WTC11 (cell line): ENCODE data around the gene LGMN. TPM values are rescaled to one million over a fixed set of nuclear protein-coding genes. Genes with fewer than 3 reads are reported as not detected.

ENCODE experiments used
- ATAC-seq: fragments of 200-7000 bp; cut with Tn5 transposase; 2 replicates; pipeline ENCODE4 v1.10.0; 2021; ENCODE audit warnings: mild to moderate bottlenecking, moderate library complexity
- CTCF ChIA-PET: fragments of 300-600 bp; sonication (Branson Sonifier 250); formaldehyde crosslinking; loops from one replicate; lab custom pipeline; 2021; ENCODE audit warnings: antibody characterized with exemption; lab: Charles Lee
- POLR2A ChIA-PET: fragments of 350-600 bp; sonication (Branson Sonifier 250); formaldehyde crosslinking; loops from one replicate; lab custom pipeline; 2021; ENCODE audit warnings: antibody characterized with exemption; lab: Charles Lee
- DNase-seq: peaks from one replicate; pipeline ENCODE4 v3.0.0; 2021; ENCODE audit warnings: low spot score
- H3K27ac Mint-ChIP-seq: 2 replicates; pipeline ENCODE4 v1.8.0; 2021; ENCODE audit warnings: mixed read lengths
- H3K27me3 Mint-ChIP-seq: 2 replicates; pipeline ENCODE4 v1.8.0; 2021; ENCODE audit warnings: low read depth, mild to moderate bottlenecking, moderate library complexity, mixed read lengths
- H3K36me3 Mint-ChIP-seq: 2 replicates; pipeline ENCODE4 v1.8.0; 2021; ENCODE audit warnings: mixed read lengths
- H3K4me1 Mint-ChIP-seq: 2 replicates; pipeline ENCODE4 v1.8.0; 2022; ENCODE audit warnings: mixed read lengths
- H3K4me3 Mint-ChIP-seq: 2 replicates; pipeline ENCODE4 v1.8.0; 2021; ENCODE audit warnings: mild to moderate bottlenecking, moderate library complexity, mixed read lengths
- H3K9me3 Mint-ChIP-seq: 2 replicates; pipeline ENCODE4 v1.8.0; 2021; ENCODE audit warnings: mixed read lengths
- AR ChIP-seq: fragments of 250-450 bp; sonication (Bioruptor Pico); IDR thresholded peaks from 2 replicates; pipeline ENCODE4 v1.9.0; 2021; ENCODE audit warnings: mild to moderate bottlenecking
- ATF1 ChIP-seq: sonication (generic); formaldehyde crosslinking; IDR thresholded peaks from 2 replicates; pipeline ENCODE4 v1.8.1; 2023; ENCODE audit warnings: mild to moderate bottlenecking, moderate library complexity, missing genetic modification reagents
- FOXP1 ChIP-seq: sonication (generic); formaldehyde crosslinking; IDR thresholded peaks from 2 replicates; pipeline ENCODE4 v1.8.0; 2022; ENCODE audit warnings: missing genetic modification reagents, mild to moderate bottlenecking, moderate library complexity, borderline replicate concordance
- PRDM15 ChIP-seq: sonication (generic); formaldehyde crosslinking; IDR thresholded peaks from 2 replicates; pipeline ENCODE4 v1.8.0; 2022; ENCODE audit warnings: missing genetic modification reagents
- SOX15 ChIP-seq: fragments of 250-450 bp; sonication (Bioruptor Pico); IDR thresholded peaks from 2 replicates; pipeline ENCODE4 v1.9.0; 2021; ENCODE audit warnings: mild to moderate bottlenecking
- STAT6 ChIP-seq: sonication (generic); formaldehyde crosslinking; conservative IDR thresholded peaks from 2 replicates; pipeline ENCODE4 v1.8.1; 2023; ENCODE audit warnings: mild to moderate bottlenecking, low read depth, missing genetic modification reagents, moderate library complexity
- TEAD4 ChIP-seq: sonication (generic); formaldehyde crosslinking; IDR thresholded peaks from 2 replicates; pipeline ENCODE4 v1.8.0; 2022; ENCODE audit warnings: mild to moderate bottlenecking, missing genetic modification reagents
- USF2 ChIP-seq: sonication (generic); formaldehyde crosslinking; IDR thresholded peaks from 2 replicates; pipeline ENCODE4 v1.8.1; 2023; ENCODE audit warnings: mild to moderate bottlenecking, missing genetic modification reagents, moderate library complexity
- ZBTB21 ChIP-seq: sonication (generic); formaldehyde crosslinking; IDR thresholded peaks from 2 replicates; pipeline ENCODE4 v1.8.1; 2023; ENCODE audit warnings: mild to moderate bottlenecking, missing genetic modification reagents, borderline replicate concordance
- ZNF138 ChIP-seq: sonication (generic); formaldehyde crosslinking; conservative IDR thresholded peaks from 2 replicates; pipeline ENCODE4 v1.8.1; 2022; ENCODE audit warnings: mild to moderate bottlenecking, moderate library complexity, missing genetic modification reagents
- ZNF317 ChIP-seq: sonication (generic); formaldehyde crosslinking; IDR thresholded peaks from 2 replicates; pipeline ENCODE4 v1.8.1; 2023; ENCODE audit warnings: low read depth, mild to moderate bottlenecking, moderate library complexity, missing genetic modification reagents, borderline replicate concordance
- total RNA-seq: library from RNA; stranded (reverse); gene quantifications from 3 replicates; pipeline ENCODE4 v1.2.3, GENCODE V29; 2021
- TF ChIP-seq, protein P1 (sequence below): sonication (generic); formaldehyde crosslinking; IDR thresholded peaks from 2 replicates; pipeline ENCODE4 v1.8.1; 2023; ENCODE audit warnings: mild to moderate bottlenecking, missing genetic modification reagents
- TF ChIP-seq, protein P2 (sequence below): fragments of 250-450 bp; sonication (Bioruptor Pico); IDR thresholded peaks from 2 replicates; pipeline ENCODE4 v2.1.2; 2022; ENCODE audit warnings: mild to moderate bottlenecking, moderate library complexity
- TF ChIP-seq, protein P3 (sequence below): sonication (generic); formaldehyde crosslinking; IDR thresholded peaks from 2 replicates; pipeline ENCODE4 v1.8.0; 2022; ENCODE audit warnings: mild to moderate bottlenecking, missing genetic modification reagents
- TF ChIP-seq, protein P4 (sequence below): sonication (generic); formaldehyde crosslinking; IDR thresholded peaks from 2 replicates; pipeline ENCODE4 v1.8.1; 2022; ENCODE audit warnings: low read depth, mild to moderate bottlenecking, moderate library complexity, missing genetic modification reagents, borderline replicate concordance

Gene LGMN
- total RNA-seq, 1 experiment from 2014 or later, result 55.7 TPM

DNA sequence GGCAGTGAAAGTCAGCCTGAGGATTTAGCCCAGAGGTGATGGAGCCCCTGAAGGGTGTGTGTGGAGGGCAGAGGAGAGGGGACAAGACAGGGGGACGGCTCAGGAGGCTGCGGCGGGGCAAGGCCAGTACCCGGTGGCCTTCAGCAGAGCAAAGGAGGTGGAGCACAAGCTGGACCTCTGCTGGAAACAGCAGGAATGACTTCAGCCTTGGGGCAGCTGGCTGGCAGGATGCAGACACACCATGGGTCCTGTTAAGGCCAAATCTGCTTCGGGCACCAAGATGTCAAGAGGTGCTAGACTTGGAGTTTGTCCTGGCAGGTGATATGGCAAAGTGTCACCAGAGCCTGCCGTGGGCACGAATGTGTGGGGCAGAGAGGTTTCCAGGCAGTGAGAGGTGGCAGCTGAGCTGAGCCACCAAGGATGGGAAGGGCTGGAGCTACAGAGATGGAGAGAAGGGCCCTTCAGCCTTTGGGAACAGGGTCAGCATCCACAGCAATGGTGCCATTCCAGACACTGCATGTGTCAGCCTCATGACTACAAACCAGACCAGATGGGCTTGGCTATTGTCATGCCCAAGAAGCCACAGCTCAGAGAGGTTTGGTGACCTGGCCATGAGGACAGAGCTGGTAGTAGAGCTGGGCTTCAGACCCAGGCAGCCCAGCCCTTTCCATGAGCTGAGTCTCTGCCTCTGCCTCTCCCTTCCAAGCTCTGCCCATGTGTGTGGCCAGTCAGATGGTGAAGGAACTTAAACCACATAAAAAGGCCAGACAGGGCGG lies 91.9 kb downstream of the LGMN start:
- ATAC-seq (peak; percentile 43), DNase-seq (no peak)
- no peaks in the 10 kb centered on the region for H3K4me1 Mint-ChIP-seq
- no peaks in the 10 kb centered on the region for H3K9me3 Mint-ChIP-seq
- no peaks in the 10 kb centered on the region for H3K36me3 Mint-ChIP-seq
- H3K27ac Mint-ChIP-seq, result no peak overlapping the region; the same call in 1 of the 2 replicates
- TF ChIP-seq, protein P1, sequence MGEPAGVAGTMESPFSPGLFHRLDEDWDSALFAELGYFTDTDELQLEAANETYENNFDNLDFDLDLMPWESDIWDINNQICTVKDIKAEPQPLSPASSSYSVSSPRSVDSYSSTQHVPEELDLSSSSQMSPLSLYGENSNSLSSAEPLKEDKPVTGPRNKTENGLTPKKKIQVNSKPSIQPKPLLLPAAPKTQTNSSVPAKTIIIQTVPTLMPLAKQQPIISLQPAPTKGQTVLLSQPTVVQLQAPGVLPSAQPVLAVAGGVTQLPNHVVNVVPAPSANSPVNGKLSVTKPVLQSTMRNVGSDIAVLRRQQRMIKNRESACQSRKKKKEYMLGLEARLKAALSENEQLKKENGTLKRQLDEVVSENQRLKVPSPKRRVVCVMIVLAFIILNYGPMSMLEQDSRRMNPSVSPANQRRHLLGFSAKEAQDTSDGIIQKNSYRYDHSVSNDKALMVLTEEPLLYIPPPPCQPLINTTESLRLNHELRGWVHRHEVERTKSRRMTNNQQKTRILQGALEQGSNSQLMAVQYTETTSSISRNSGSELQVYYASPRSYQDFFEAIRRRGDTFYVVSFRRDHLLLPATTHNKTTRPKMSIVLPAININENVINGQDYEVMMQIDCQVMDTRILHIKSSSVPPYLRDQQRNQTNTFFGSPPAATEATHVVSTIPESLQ (CRISPR knock-in tag), result no peak
- H3K4me3 Mint-ChIP-seq, result no peak overlapping the region
- ChIA-PET CTCF (interaction anchor here (0.7 to 1.7 kb wide), 3 partner anchors 30 to 60 kb away, joined by 3 to 5 read pairs (median 4); no protein-coding TSS in a partner anchor), POLR2A (interaction anchor here (0.5 kb wide), 1 partner anchor 462 kb away, joined by 3 read pairs; no protein-coding TSS in a partner anchor)
- no peaks in the 10 kb centered on the region for H3K27me3 Mint-ChIP-seq

- Mint-ChIP-seq H3K36me3 (no peaks in the 10 kb centered on the region), H3K9me3 (no peaks in the 10 kb centered on the region), H3K27me3 (no peaks in the 10 kb centered on the region), H3K27ac (no peak overlapping the region; the same call in 1 of the 2 replicates), H3K4me3 (no peak overlapping the region), H3K4me1 (no peaks in the 10 kb centered on the region)
- CTCF ChIA-PET, result interaction anchor here (0.7 to 1.7 kb wide), 3 partner anchors 31 to 59 kb away, joined by 3 to 5 read pairs (median 4); no protein-coding TSS in a partner anchor
- ATAC-seq (no peak), DNase-seq (no peak)
- POLR2A ChIA-PET, result no interaction called here
- TF ChIP-seq, protein P2, sequence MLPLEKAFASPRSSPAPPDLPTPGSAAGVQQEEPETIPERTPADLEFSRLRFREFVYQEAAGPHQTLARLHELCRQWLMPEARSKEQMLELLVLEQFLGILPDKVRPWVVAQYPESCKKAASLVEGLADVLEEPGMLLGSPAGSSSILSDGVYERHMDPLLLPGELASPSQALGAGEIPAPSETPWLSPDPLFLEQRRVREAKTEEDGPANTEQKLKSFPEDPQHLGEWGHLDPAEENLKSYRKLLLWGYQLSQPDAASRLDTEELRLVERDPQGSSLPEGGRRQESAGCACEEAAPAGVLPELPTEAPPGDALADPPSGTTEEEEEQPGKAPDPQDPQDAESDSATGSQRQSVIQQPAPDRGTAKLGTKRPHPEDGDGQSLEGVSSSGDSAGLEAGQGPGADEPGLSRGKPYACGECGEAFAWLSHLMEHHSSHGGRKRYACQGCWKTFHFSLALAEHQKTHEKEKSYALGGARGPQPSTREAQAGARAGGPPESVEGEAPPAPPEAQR (CRISPR knock-in tag), result no peak
- TF ChIP-seq, protein P3, sequence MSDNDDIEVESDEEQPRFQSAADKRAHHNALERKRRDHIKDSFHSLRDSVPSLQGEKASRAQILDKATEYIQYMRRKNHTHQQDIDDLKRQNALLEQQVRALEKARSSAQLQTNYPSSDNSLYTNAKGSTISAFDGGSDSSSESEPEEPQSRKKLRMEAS (CRISPR knock-in tag), result no peak
- TF ChIP-seq ATF1 (CRISPR knock-in tag) (no peak), STAT6 (no peak), ZBTB21 (CRISPR knock-in tag) (no peak), TEAD4 (no peak), PRDM15 (CRISPR knock-in tag) (no peak), USF2 (CRISPR knock-in tag) (no peak), AR (CRISPR knock-in tag) (no peak), FOXP1 (CRISPR knock-in tag) (no peak), SOX15 (CRISPR knock-in tag) (no peak), ZNF317 (CRISPR knock-in tag) (no peak), ZNF138 (CRISPR knock-in tag) (no peak)
- TF ChIP-seq, protein P4, sequence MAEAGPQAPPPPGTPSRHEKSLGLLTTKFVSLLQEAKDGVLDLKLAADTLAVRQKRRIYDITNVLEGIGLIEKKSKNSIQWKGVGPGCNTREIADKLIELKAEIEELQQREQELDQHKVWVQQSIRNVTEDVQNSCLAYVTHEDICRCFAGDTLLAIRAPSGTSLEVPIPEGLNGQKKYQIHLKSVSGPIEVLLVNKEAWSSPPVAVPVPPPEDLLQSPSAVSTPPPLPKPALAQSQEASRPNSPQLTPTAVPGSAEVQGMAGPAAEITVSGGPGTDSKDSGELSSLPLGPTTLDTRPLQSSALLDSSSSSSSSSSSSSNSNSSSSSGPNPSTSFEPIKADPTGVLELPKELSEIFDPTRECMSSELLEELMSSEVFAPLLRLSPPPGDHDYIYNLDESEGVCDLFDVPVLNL, result no peak
These were observed 92.8 kb downstream of the LGMN start for GRCh38 chr14:92655419-92656201.
